Measurements from ENCODE around the gene NPAT. TPM values are rescaled to one million over a fixed set of nuclear protein-coding genes. Genes with fewer than 3 reads are reported as not detected.

NPAT gene
- total and polyA plus RNA-seq, 9 of the 15 experiments (the other 6 are each of a cell fraction or from before 2014, with no cell fraction given) = 8.8 to 30.0 (median 22.1) TPM

DNA sequence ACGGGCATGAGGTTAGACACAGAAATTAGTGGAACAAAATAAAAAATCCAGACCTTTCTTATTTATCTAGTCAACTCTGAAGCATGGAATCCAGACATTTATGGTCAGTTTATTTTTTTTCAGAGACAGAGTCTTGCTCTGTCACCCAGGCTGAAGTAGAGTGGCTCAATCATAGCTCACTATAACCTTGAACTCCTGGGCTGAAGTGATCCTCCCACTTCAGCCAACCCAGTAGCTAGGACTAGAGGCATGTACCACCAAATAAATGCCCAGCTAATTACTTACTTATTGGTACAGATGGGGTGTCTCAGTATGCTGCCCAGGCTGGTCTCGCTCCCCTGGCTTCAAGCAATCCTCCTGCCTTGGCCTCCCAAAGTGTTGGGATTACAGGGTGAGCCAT lies 8.7 kb downstream of the NPAT start:
- TF ChIP-seq, protein P1, sequence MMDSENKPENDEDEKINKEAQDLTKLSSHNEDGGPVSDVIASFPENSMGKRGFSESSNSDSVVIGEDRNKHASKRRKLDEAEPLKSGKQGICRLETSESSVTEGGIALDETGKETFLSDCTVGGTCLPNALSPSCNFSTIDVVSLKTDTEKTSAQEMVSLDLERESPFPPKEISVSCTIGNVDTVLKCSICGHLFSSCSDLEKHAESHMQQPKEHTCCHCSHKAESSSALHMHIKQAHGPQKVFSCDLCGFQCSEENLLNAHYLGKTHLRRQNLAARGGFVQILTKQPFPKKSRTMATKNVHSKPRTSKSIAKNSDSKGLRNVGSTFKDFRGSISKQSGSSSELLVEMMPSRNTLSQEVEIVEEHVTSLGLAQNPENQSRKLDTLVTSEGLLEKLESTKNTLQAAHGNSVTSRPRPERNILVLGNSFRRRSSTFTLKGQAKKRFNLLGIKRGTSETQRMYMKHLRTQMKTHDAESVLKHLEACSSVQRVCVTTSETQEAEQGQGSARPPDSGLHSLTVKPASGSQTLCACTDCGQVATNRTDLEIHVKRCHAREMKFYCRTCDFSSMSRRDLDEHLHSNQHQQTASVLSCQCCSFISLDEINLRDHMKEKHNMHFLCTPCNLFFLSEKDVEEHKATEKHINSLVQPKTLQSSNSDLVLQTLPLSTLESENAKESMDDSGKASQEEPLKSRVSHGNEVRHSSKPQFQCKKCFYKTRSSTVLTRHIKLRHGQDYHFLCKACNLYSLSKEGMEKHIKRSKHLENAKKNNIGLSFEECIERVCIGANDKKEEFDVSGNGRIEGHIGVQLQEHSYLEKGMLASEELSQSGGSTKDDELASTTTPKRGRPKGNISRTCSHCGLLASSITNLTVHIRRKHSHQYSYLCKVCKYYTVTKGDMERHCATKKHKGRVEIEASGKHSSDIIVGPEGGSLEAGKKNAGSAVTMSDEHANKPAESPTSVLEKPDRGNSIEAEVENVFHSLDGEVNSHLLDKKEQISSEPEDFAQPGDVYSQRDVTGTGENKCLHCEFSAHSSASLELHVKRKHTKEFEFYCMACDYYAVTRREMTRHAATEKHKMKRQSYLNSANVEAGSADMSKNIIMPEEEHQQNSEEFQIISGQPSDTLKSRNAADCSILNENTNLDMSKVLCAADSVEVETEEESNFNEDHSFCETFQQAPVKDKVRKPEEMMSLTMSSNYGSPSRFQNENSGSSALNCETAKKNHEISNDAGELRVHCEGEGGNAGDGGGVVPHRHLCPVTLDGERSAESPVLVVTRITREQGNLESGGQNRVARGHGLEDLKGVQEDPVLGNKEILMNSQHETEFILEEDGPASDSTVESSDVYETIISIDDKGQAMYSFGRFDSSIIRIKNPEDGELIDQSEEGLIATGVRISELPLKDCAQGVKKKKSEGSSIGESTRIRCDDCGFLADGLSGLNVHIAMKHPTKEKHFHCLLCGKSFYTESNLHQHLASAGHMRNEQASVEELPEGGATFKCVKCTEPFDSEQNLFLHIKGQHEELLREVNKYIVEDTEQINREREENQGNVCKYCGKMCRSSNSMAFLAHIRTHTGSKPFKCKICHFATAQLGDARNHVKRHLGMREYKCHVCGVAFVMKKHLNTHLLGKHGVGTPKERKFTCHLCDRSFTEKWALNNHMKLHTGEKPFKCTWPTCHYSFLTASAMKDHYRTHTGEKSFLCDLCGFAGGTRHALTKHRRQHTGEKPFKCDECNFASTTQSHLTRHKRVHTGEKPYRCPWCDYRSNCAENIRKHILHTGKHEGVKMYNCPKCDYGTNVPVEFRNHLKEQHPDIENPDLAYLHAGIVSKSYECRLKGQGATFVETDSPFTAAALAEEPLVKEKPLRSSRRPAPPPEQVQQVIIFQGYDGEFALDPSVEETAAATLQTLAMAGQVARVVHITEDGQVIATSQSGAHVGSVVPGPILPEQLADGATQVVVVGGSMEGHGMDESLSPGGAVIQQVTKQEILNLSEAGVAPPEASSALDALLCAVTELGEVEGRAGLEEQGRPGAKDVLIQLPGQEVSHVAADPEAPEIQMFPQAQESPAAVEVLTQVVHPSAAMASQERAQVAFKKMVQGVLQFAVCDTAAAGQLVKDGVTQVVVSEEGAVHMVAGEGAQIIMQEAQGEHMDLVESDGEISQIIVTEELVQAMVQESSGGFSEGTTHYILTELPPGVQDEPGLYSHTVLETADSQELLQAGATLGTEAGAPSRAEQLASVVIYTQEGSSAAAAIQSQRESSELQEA (IDR thresholded peaks at IDR 0.05; ENCODE audit: low read depth) = no peak
- TF ChIP-seq SNRNP70 (optimal IDR thresholded peaks at IDR 0.05; ENCODE audit: low read depth, low read length) (no peak), ZNF263 (CRISPR knock-in tag; IDR thresholded peaks at IDR 0.05; ENCODE audit: borderline replicate concordance) (no peak), STAT5B (CRISPR knock-in tag; IDR thresholded peaks at IDR 0.05) (no peak), ZNF165 (CRISPR knock-in tag; IDR thresholded peaks at IDR 0.05; ENCODE audit: borderline replicate concordance) (no peak), ZNF586 (CRISPR knock-in tag; conservative IDR thresholded peaks at IDR 0.05) (no peak), ZNF79 (CRISPR knock-in tag; IDR thresholded peaks at IDR 0.05; ENCODE audit: low read depth) (no peak)
- no TSS peak for BruUV-seq (replicated peaks)
- Histone ChIP-seq H3K9me1 (ENCODE audit: control insufficient read depth, insufficient read depth, low read length) (no peaks in the 10 kb centered on the region), H2AFZ (ENCODE audit: low read depth, low read length) (no peak overlapping the region), H4K20me1 (replicated peaks; ENCODE audit: control insufficient read depth, insufficient read depth, low read length) (peaks cover 7% of the 10 kb centered on the region; the same call in 1 of the 2 replicates), H3K36me3 (ENCODE audit: control insufficient read depth, insufficient read depth, low read length) (peaks cover 75% of the 10 kb centered on the region), H3K79me2 (ENCODE audit: control insufficient read depth, insufficient read depth, low read length) (peaks cover 91% of the 10 kb centered on the region), H3K27ac (ENCODE audit: extremely low read depth, low read depth, low read length) (no peak overlapping the region), H3K9ac (ENCODE audit: insufficient read depth in 1 of 2, low read depth in 2 of 2, low read length in 2 of 2) (no peak overlapping the region), H3K27me3 (ENCODE audit: control insufficient read depth in 2 of 2, insufficient read depth in 2 of 2, low read length in 2 of 2) (no peaks in the 10 kb centered on the region), H3K4me3 (no peak overlapping the region), H3K4me2 (ENCODE audit: insufficient read depth, low read length) (no peak overlapping the region), H3K4me1 (replicated peaks in 1 of 2; ENCODE audit: control insufficient read depth in 2 of 2, insufficient read depth in 2 of 2, low read length in 2 of 2) (peaks cover 4 to 13% of the 10 kb centered on the region in 2 experiments; a peak in 4 of 5 replicates), H3K9me3 (replicated peaks; ENCODE audit: control insufficient read depth, insufficient read depth, low read depth, low read length) (no peaks in the 10 kb centered on the region)
- POLR2A ChIA-PET = interaction anchor here (1.4 kb wide), 1 partner anchor 12 kb away, joined by 3 read pairs; no protein-coding TSS in a partner anchor
- CTCF ChIA-PET (ENCODE audit: low intra/inter-chr PET ratio) = no interaction called here
- DNase-seq (ENCODE audit: extremely low read depth in 1 of 4, low spot score in 3 of 4) (no peak), ATAC-seq (peak; percentile 14; the same call in 1 of the 3 replicates), FAIRE-seq (no peak)
- WGBS (ENCODE audit: insufficient coverage, low coverage, missing lambda C conversion rate) = 81% methylated on average over 2 of the region's 2 CpGs
- intact Hi-C loops (cut with micrococcal nuclease) = no loop called here
- in situ Hi-C loops (cut with MboI) = no loop called here

Data from K562 (cell line).